Bronchial epithelial cell (primary cell): Measurements from ENCODE around the gene PAX7. TPM values are rescaled to one million over a fixed set of nuclear protein-coding genes. Genes with fewer than 3 reads are reported as not detected.

Experiments
- DNase-seq: peaks from one replicate; pipeline ENCODE4 v3.0.0-alpha.2; 2010; ENCODE audit warnings: low read depth
- FAIRE-seq: peaks from 2 replicates; lab custom pipeline; 2011; peaks lifted over from hg19 to GRCh38; lab: Jason Lieb, UNC
- H3K27me3 ChIP-seq: 2 replicates; pipeline ENCODE4 v1.5.1; 2011; ENCODE audit warnings: low read length; ENCODE audit not compliant: control insufficient read depth, insufficient read depth
- H3K36me3 ChIP-seq: 2 replicates; pipeline ENCODE4 v1.5.1; 2011; ENCODE audit warnings: low read length; ENCODE audit not compliant: control insufficient read depth, insufficient read depth
- H3K4me3 ChIP-seq: 2 replicates; pipeline ENCODE4 v1.5.1; 2011; ENCODE audit warnings: mild to moderate bottlenecking, low read depth, low read length, control low read depth
- CTCF ChIP-seq: IDR thresholded peaks from 2 replicates; pipeline ENCODE4 v1.5.1; 2011; ENCODE audit warnings: mild to moderate bottlenecking, moderate library complexity, low read length, control low read depth, inconsistent platforms; ENCODE audit not compliant: insufficient read depth, severe bottlenecking
- total RNA-seq: library from RNA; depleted of rRNA; stranded (reverse); fragments of >200 nt; gene quantifications from 2 replicates; pipeline ENCODE4 v1.2.1, GENCODE V29; 2014

Gene PAX7
- total RNA-seq, 1 donor from 2014 or later = not detected

GRCh38 chr1:18736958-18737357, 106.3 kb downstream of the PAX7 start:
- H3K27me3 ChIP-seq = peaks cover 7% of the 10 kb centered on the region
- TF ChIP-seq CTCF = no peak
- H3K36me3 ChIP-seq = no peaks in the 10 kb centered on the region
- no peak for FAIRE-seq
- DNase-seq = no peak
- H3K4me3 ChIP-seq = no peak overlapping the region

GRCh38 chr1:18738126-18738525, 107.5 kb downstream of the PAX7 start:
- DNase-seq (no peak), FAIRE-seq (no peak)
- H3K27me3 ChIP-seq = peaks cover 2% of the 10 kb centered on the region
- no peak overlapping the region for H3K4me3 ChIP-seq
- TF ChIP-seq CTCF = no peak
- H3K36me3 ChIP-seq = no peaks in the 10 kb centered on the region

- no peaks in the 10 kb centered on the region for H3K36me3 ChIP-seq
- no peak for FAIRE-seq
- H3K4me3 ChIP-seq = no peak overlapping the region
- no peak for DNase-seq
- no peaks in the 10 kb centered on the region for H3K27me3 ChIP-seq
- no peak for TF ChIP-seq CTCF
Observed at GRCh38 chr1:18738617-18739016, 108.0 kb downstream of the PAX7 start.

GRCh38 chr1:18739408-18739807, 108.8 kb downstream of the PAX7 start:
- no peak for TF ChIP-seq CTCF
- Histone ChIP-seq H3K4me3 (no peak overlapping the region), H3K36me3 (no peaks in the 10 kb centered on the region), H3K27me3 (no peaks in the 10 kb centered on the region)
- FAIRE-seq = no peak
- no peak for DNase-seq

- H3K4me3 ChIP-seq = no peak overlapping the region
- FAIRE-seq = no peak
- no peaks in the 10 kb centered on the region for H3K36me3 ChIP-seq
- DNase-seq = no peak
- H3K27me3 ChIP-seq = no peaks in the 10 kb centered on the region
- no peak for TF ChIP-seq CTCF
Observed at GRCh38 chr1:18739897-18740296, 109.3 kb downstream of the PAX7 start.

GRCh38 chr1:18740617-18741016, 110.0 kb downstream of the PAX7 start:
- no peak for DNase-seq
- H3K36me3 ChIP-seq = no peaks in the 10 kb centered on the region
- H3K27me3 ChIP-seq = no peaks in the 10 kb centered on the region
- TF ChIP-seq CTCF = no peak
- no peak for FAIRE-seq
- no peak overlapping the region for H3K4me3 ChIP-seq
